HepG2 (cell line): ENCODE measurements around the gene LRRC45. TPM values are rescaled to one million over a fixed set of nuclear protein-coding genes. Genes with fewer than 3 reads are reported as not detected.

ENCODE experiments used
- ATAC-seq: fragments of 200-7000 bp; cut with Tn5 transposase; 3 replicates; pipeline ENCODE4 v1.9.1; 2020; ENCODE audit warnings: mild to moderate bottlenecking, moderate library complexity
- BruUV-seq: library from RNA; stranded (reverse); fragments of 400-500 nt; replicated peaks from 2 replicates; lab custom pipeline; 2021; lab: Mats Ljungman, UMichigan
- CTCF ChIA-PET: fragments of 300-600 bp; formaldehyde crosslinking; extraction: SDS; loops from one replicate; lab custom pipeline; 2021; ENCODE audit warnings: low total read pairs, inconsistent platforms, low intra/inter-chr PET ratio; lab: Yijun Ruan, JAX
- POLR2A ChIA-PET: fragments of 350-600 bp; sonication (Branson Sonifier 250); formaldehyde crosslinking; loops from one replicate; lab custom pipeline; 2020; ENCODE audit warnings: antibody characterized with exemption, inconsistent platforms; lab: Yijun Ruan, JAX
- DNase-seq: peaks from one replicate; pipeline ENCODE4 v3.0.0-alpha.2; 2015; ENCODE audit warnings: low spot score
- FAIRE-seq: peaks from 3 replicates; lab custom pipeline; 2011; peaks lifted over from hg19 to GRCh38; lab: Jason Lieb, UNC
- H2AFZ ChIP-seq: one replicate; pipeline ENCODE4 v1.6.1; 2011; ENCODE audit warnings: low read length, inconsistent platforms
- H3K27ac ChIP-seq: fragments of 300-600 bp; 3 replicates; pipeline ENCODE4 v1.8.0; 2011; ENCODE audit warnings: mixed run types, mild to moderate bottlenecking, mixed read lengths, low read length, inconsistent platforms; ENCODE audit not compliant: insufficient read depth; ENCODE audit errors: extremely low read length
- H3K27me3 ChIP-seq, 2 experiments: fragments of 200-600 bp in 1 of 2; 2 replicates in 1 of 2; 3 replicates in 1 of 2; pipeline versions ENCODE4 v1.6.0 to v1.8.0; 2011; ENCODE audit warnings: low read length in 2 of 2, mild to moderate bottlenecking in 2 of 2, moderate library complexity in 2 of 2, inconsistent platforms in 1 of 2; ENCODE audit not compliant: insufficient read depth in 2 of 2, control insufficient read depth in 1 of 2
- H3K36me3 ChIP-seq, 2 experiments: fragments of 200-600 bp in 1 of 2; replicated peaks in 1 of 2; 2 replicates in 1 of 2; 3 replicates in 1 of 2; pipeline versions ENCODE4 v1.5.1 to v1.8.0; 2011; ENCODE audit warnings: low read length in 2 of 2, inconsistent platforms in 1 of 2; ENCODE audit not compliant: insufficient read depth in 2 of 2, control insufficient read depth in 1 of 2
- H3K4me1 ChIP-seq: 2 replicates; pipeline ENCODE4 v1.5.1; 2012; ENCODE audit warnings: low read length, inconsistent platforms; ENCODE audit not compliant: insufficient read depth
- H3K4me2 ChIP-seq: 2 replicates; pipeline ENCODE4 v1.6.0; 2011; ENCODE audit warnings: low read depth, low read length, inconsistent platforms
- H3K4me3 ChIP-seq, 3 experiments: fragments of 200-600 bp in 1 of 3; sonication (generic), shearing (Covaris generic) in 1 of 3; replicated peaks in 1 of 3; 2 replicates each; pipeline ENCODE4 v1.5.1; 2011 to 2016; ENCODE audit warnings: low read length in 3 of 3, inconsistent platforms in 2 of 3, low read depth in 2 of 3, mild to moderate bottlenecking in 2 of 3, control low read depth in 1 of 3, mixed read lengths in 1 of 3; ENCODE audit not compliant: insufficient read depth in 1 of 3
- H3K79me2 ChIP-seq: one replicate; pipeline ENCODE4 v1.6.1; 2011; ENCODE audit warnings: low read length, inconsistent platforms; ENCODE audit not compliant: insufficient read depth
- H3K9ac ChIP-seq: 2 replicates; pipeline ENCODE4 v1.6.0; 2011; ENCODE audit warnings: mild to moderate bottlenecking, low read depth, low read length, inconsistent platforms; ENCODE audit not compliant: insufficient read depth
- H3K9me3 ChIP-seq: 2 replicates; pipeline ENCODE4 v1.5.1; 2012; ENCODE audit warnings: mild to moderate bottlenecking, low read length
- H4K20me1 ChIP-seq: 2 replicates; pipeline ENCODE4 v1.6.0; 2011; ENCODE audit warnings: inconsistent platforms, mild to moderate bottlenecking, low read length, moderate library complexity; ENCODE audit not compliant: insufficient read depth
- DNMT1 ChIP-seq: sonication (generic); formaldehyde crosslinking; IDR thresholded peaks from 2 replicates; pipeline ENCODE4 v1.5.1; 2020; ENCODE audit warnings: mild to moderate bottlenecking, missing genetic modification reagents
- E2F5 ChIP-seq: sonication (generic); formaldehyde crosslinking; conservative IDR thresholded peaks from 2 replicates; pipeline ENCODE4 v1.4.0; 2020; ENCODE audit warnings: missing genetic modification reagents
- ETS1 ChIP-seq: sonication (generic); formaldehyde crosslinking; IDR thresholded peaks from 2 replicates; pipeline ENCODE4 v1.4.0; 2020; ENCODE audit warnings: missing genetic modification reagents
- JUN ChIP-seq: sonication (generic); formaldehyde crosslinking; IDR thresholded peaks from 2 replicates; pipeline ENCODE4 v1.4.0; 2020; ENCODE audit warnings: mild to moderate bottlenecking, missing genetic modification reagents
- KLF12 ChIP-seq: sonication (generic); formaldehyde crosslinking; IDR thresholded peaks from 2 replicates; pipeline ENCODE4 v1.4.0; 2020; ENCODE audit warnings: missing genetic modification reagents, borderline replicate concordance
- MAZ ChIP-seq, 2 experiments: sonication (generic) in 1 of 2; formaldehyde crosslinking in 1 of 2; IDR thresholded peaks; 2 replicates each; pipeline versions ENCODE4 v1.5.0 to v1.6.1; 2012 to 2020; ENCODE audit warnings: low read depth in 2 of 2, mild to moderate bottlenecking in 2 of 2, borderline replicate concordance in 1 of 2, improper control_type of control experiment in 1 of 2, low read length in 1 of 2, missing genetic modification reagents in 1 of 2, moderate library complexity in 1 of 2
- MLX ChIP-seq: IDR thresholded peaks from 2 replicates; pipeline ENCODE4 v1.6.1; 2016
- MTF1 ChIP-seq: sonication (generic); formaldehyde crosslinking; IDR thresholded peaks from 2 replicates; pipeline ENCODE4 v1.5.0; 2020; ENCODE audit warnings: missing genetic modification reagents
- NCOA2 ChIP-seq: sonication (generic); formaldehyde crosslinking; IDR thresholded peaks from 2 replicates; pipeline ENCODE4 v1.8.0; 2022; ENCODE audit warnings: inconsistent platforms
- NR3C1 ChIP-seq: sonication (generic); formaldehyde crosslinking; IDR thresholded peaks from 2 replicates; pipeline ENCODE4 v1.4.0; 2020; ENCODE audit warnings: missing genetic modification reagents
- SNAI1 ChIP-seq: sonication (generic); formaldehyde crosslinking; IDR thresholded peaks from 2 replicates; pipeline ENCODE4 v1.5.0; 2020; ENCODE audit warnings: mild to moderate bottlenecking, missing genetic modification reagents, borderline replicate concordance
- STAT6 ChIP-seq: sonication (generic); formaldehyde crosslinking; IDR thresholded peaks from 2 replicates; pipeline ENCODE4 v1.4.0; 2020; ENCODE audit warnings: missing genetic modification reagents, mild to moderate bottlenecking, borderline replicate concordance
- ZNF337 ChIP-seq: sonication (generic); formaldehyde crosslinking; IDR thresholded peaks from 2 replicates; pipeline ENCODE4 v1.5.1; 2020; ENCODE audit warnings: missing genetic modification reagents, low read depth, mild to moderate bottlenecking, borderline replicate concordance
- ZNF431 ChIP-seq: sonication (generic); formaldehyde crosslinking; IDR thresholded peaks from 2 replicates; pipeline ENCODE4 v1.9.0; 2022; ENCODE audit warnings: missing genetic modification reagents, low read depth, mild to moderate bottlenecking, borderline replicate concordance
- ZNF557 ChIP-seq: sonication (generic); formaldehyde crosslinking; IDR thresholded peaks from 2 replicates; pipeline ENCODE4 v1.4.0; 2020; ENCODE audit warnings: missing genetic modification reagents
- ZNF614 ChIP-seq: IDR thresholded peaks from 2 replicates; pipeline ENCODE4 v1.6.1; 2018; ENCODE audit warnings: missing biosample characterization, missing genetic modification reagents, inconsistent platforms, borderline replicate concordance
- ZNF878 ChIP-seq: sonication (generic); formaldehyde crosslinking; IDR thresholded peaks from 2 replicates; pipeline ENCODE4 v1.8.1; 2023; ENCODE audit warnings: mild to moderate bottlenecking, missing genetic modification reagents, moderate library complexity
- WGBS: methylation state at CpG from one replicate; pipeline ENCODE4 v1.1.6; 2017; ENCODE audit warnings: low lambda C conversion rate; 5-methylcytosine and 5-hydroxymethylcytosine counted together
- in situ Hi-C: cut with HindIII; loops from 2 replicates; pipeline ENCODE4 v1.10.0; 2017; ENCODE audit warnings: low pct_unique_long_range_greater_than_20kb; ENCODE audit not compliant: extremely low pct_ligation_motif_present
- intact Hi-C: fragments of 100-400 bp; cut with micrococcal nuclease; formaldehyde crosslinking; loops from one replicate; pipeline ENCODE4 v1.10.0; 2022; ENCODE audit not compliant: unreplicated experiment
- polyA plus RNA-seq, 8 experiments: library from polyadenylated mRNA; depleted of rRNA in 3 of 8; stranded (reverse) in 7 of 8; unstranded in 1 of 8; fragments of >200 nt; fragmentation: Illumina TruSeq in 4 of 8; extraction: Trizol in 4 of 8; gene quantifications; 2 replicates each; pipeline versions ENCODE4 v1.2.1 to v1.2.3, GENCODE V29; 2011 to 2016; ENCODE audit warnings: low read depth in 4 of 8, missing spikeins in 1 of 8, mixed read lengths in 1 of 8; ENCODE audit not compliant: insufficient read depth in 1 of 8
- total RNA-seq, 5 experiments: library from RNA; depleted of rRNA; stranded (reverse); fragments of >200 nt; fragmentation: Illumina TruSeq; extraction: Trizol; gene quantifications; 2 replicates each; pipeline ENCODE4 v1.2.3, GENCODE V29; 2016; ENCODE audit warnings: low read depth in 1 of 5

Gene LRRC45
- total and polyA plus RNA-seq, 2 of the 13 experiments (the other 11 are each of a cell fraction or from before 2014, with no cell fraction given): 11.6 to 48.1 TPM

GRCh38 chr17:82037092-82037888, 14.2 kb downstream of the LRRC45 start, which contains the start of gene DCXR:
Gene DCXR, minus strand, starts transcription at chr17:82037697. Its CDS starts 15 bp downstream, at chr17:82037682.
- DNase-seq: peak; percentile 97
- Histone ChIP-seq H3K36me3 (peaks cover 5 to 12% of the 10 kb centered on the region in 2 experiments), H3K4me2 (peak within 1 kb of the TSS; percentile 95), H3K27me3 (no peaks in the 10 kb centered on the region), H3K4me1 (peaks cover 57% of the 10 kb centered on the region), H3K79me2 (peaks cover 13% of the 10 kb centered on the region), H4K20me1 (peaks cover 20% of the 10 kb centered on the region), H3K27ac (peak within 1 kb of the TSS; percentile 91), H3K9ac (peak within 1 kb of the TSS; percentile 91), H3K4me3 (peak within 1 kb of the TSS; percentile 87 to 98 (median 93)), H3K9me3 (no peaks in the 10 kb centered on the region), H2AFZ (peak within 1 kb of the TSS; percentile 24)
- ATAC-seq: peak; percentile 89
- intact Hi-C loops (loop anchor here (1.0 to 5.0 kb wide), 5 partner anchors 14 to 115 kb away; partner anchors contain the start of genes GPS1, LRRC45 and RFNG), in situ Hi-C loops (loop anchor here (5.0 kb wide), 1 partner anchor 120 kb away; no protein-coding TSS in a partner anchor)
- POLR2A ChIA-PET: interaction anchor here (0.7 to 6.2 kb wide), 53 partner anchors 10 to 334 kb away, joined by 3 to 112 read pairs (median 5); partner anchors contain the start of genes ALYREF, ANAPC11, ARHGDIA and CENPX
- WGBS: under 1% methylated on average over 37 of the region's 92 CpGs
- FAIRE-seq: peak; percentile 88
- CTCF ChIA-PET: interaction anchor here (1.1 to 1.8 kb wide), 2 partner anchors 14 to 78 kb away, joined by 3 to 7 read pairs; no protein-coding TSS in a partner anchor
- BruUV-seq: no TSS peak
- TF ChIP-seq DNMT1 (CRISPR knock-in tag): peak; percentile 97
- no peak for TF ChIP-seq MTF1 (CRISPR knock-in tag)
- no peak; the same call in 1 of the 2 replicates for TF ChIP-seq ZNF878
- TF ChIP-seq ZNF337 (CRISPR knock-in tag): peak; percentile 95; the same call in 1 of the 2 replicates
- TF ChIP-seq NCOA2 (CRISPR knock-in tag): peak; percentile 12; the same call in 1 of the 2 replicates
- TF ChIP-seq MLX: peak; percentile 49
- TF ChIP-seq JUN (CRISPR knock-in tag): no peak
- no peak for TF ChIP-seq E2F5 (CRISPR knock-in tag)
- peak; percentile 76 for TF ChIP-seq MAZ (IDR thresholded peaks at IDR 0.05; ENCODE audit: borderline replicate concordance, low read depth, low read length)
- peak; percentile 99 for TF ChIP-seq MAZ (CRISPR knock-in tag; IDR thresholded peaks at IDR 0.05; ENCODE audit: low read depth)
- TF ChIP-seq ZNF614 (CRISPR knock-in tag): peak; percentile 87; the same call in 1 of the 2 replicates
- TF ChIP-seq NR3C1 (CRISPR knock-in tag): no peak
- TF ChIP-seq STAT6 (CRISPR knock-in tag): no peak
- peak; percentile 73; the same call in 1 of the 2 replicates for TF ChIP-seq KLF12 (CRISPR knock-in tag)
- TF ChIP-seq SNAI1: no peak
- peak; percentile 78; the same call in 1 of the 2 replicates for TF ChIP-seq ZNF431
- no peak for TF ChIP-seq ZNF557 (CRISPR knock-in tag)
- no peak for TF ChIP-seq ETS1 (CRISPR knock-in tag)
